ENCODE measurements around the gene PKN2.

- TF ChIP-seq, protein P1, sequence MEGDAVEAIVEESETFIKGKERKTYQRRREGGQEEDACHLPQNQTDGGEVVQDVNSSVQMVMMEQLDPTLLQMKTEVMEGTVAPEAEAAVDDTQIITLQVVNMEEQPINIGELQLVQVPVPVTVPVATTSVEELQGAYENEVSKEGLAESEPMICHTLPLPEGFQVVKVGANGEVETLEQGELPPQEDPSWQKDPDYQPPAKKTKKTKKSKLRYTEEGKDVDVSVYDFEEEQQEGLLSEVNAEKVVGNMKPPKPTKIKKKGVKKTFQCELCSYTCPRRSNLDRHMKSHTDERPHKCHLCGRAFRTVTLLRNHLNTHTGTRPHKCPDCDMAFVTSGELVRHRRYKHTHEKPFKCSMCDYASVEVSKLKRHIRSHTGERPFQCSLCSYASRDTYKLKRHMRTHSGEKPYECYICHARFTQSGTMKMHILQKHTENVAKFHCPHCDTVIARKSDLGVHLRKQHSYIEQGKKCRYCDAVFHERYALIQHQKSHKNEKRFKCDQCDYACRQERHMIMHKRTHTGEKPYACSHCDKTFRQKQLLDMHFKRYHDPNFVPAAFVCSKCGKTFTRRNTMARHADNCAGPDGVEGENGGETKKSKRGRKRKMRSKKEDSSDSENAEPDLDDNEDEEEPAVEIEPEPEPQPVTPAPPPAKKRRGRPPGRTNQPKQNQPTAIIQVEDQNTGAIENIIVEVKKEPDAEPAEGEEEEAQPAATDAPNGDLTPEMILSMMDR (IDR thresholded peaks at IDR 0.05; ENCODE audit: low read depth, low read length), result no peak
- TF ChIP-seq POLR2A (IDR thresholded peaks at IDR 0.05; ENCODE audit: extremely low read depth, insufficient read length), result no peak
These were observed 10.6 kb upstream of the PKN2 start for GRCh38 chr1:88673446-88673845.
